ENCODE data around the gene KIF20A. TPM values are rescaled to one million over a fixed set of nuclear protein-coding genes. Genes with fewer than 3 reads are reported as not detected.

KIF20A gene
- total and polyA plus RNA-seq, 5 donors, result 0.18 to 1.7 (median 1.0) TPM; not detected in 1

DNA sequence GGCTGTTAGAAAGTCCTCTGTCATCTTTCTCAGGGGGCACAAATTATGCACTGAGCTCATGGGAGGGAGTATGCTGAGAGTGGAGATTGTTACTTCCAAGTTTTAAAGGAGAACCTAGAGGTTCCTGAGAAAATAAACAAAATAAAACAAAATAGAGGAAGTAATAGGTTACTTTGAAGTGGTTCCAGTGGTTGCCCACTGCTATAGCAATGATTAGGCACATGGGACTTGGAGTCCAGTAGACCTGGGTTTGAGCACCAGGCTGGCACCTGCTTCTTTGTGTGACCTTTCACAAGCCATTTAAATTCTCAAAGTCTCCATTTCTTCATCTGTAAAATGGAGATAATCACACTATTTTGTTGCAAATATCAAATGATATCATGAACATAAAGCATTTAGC is 48.0 kb downstream of the KIF20A start:
- intact Hi-C loops (cut with DNase I), result loop anchor here in 2 of 4 donors (10.0 kb wide), 3 partner anchors 48 to 188 kb away; partner anchors contain the start of gene GFRA3 (in 1 of the 2)
- Histone ChIP-seq H3K9me3 (ENCODE audit: control insufficient read depth, low read length) (no peaks in the 10 kb centered on the region), H3K27ac (ENCODE audit: low read length) (no peak overlapping the region), H3K27me3 (ENCODE audit: control insufficient read depth, insufficient read depth) (no peaks in the 10 kb centered on the region), H3K4me3 (ENCODE audit: low read length) (no peak overlapping the region), H3K4me1 (ENCODE audit: control insufficient read depth, insufficient read depth, low read length) (peaks cover 3% of the 10 kb centered on the region)
- ATAC-seq, result no peak
- no peak for DNase-seq

DNA sequence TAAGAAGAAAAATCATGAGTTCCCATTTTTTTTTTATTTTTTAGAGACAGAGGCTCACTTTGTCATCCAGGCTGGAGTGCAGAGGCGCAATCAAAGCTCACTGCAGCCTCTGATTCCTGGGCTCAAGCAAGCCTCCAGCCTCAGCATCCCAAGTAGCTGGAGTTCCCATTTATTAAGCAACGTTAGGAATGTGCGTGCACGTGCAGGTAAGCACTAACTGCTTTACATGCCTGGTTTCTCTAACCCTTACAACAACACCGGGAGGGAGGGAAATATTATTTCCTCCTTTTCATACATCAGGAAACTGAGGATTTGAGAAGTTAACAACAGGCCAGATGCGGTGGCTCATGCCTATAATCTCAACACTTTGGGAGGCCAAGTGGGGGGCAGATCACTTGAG is 50.5 kb downstream of the KIF20A start:
- Histone ChIP-seq H3K27ac (ENCODE audit: low read length) (no peak overlapping the region), H3K4me1 (ENCODE audit: control insufficient read depth, insufficient read depth, low read length) (peaks cover 3% of the 10 kb centered on the region), H3K9me3 (ENCODE audit: control insufficient read depth, low read length) (no peaks in the 10 kb centered on the region), H3K4me3 (ENCODE audit: low read length) (no peak overlapping the region), H3K27me3 (ENCODE audit: control insufficient read depth, insufficient read depth) (no peaks in the 10 kb centered on the region)
- intact Hi-C loops (cut with DNase I), result loop anchor here in 2 of 4 donors (10.0 kb wide), 3 partner anchors 45 to 185 kb away; partner anchors contain the start of gene GFRA3 (in 1 of the 2)
- DNase-seq (no peak), ATAC-seq (no peak)
- WGBS, result 61% methylated on average over 6 of the region's 6 CpGs

DNA sequence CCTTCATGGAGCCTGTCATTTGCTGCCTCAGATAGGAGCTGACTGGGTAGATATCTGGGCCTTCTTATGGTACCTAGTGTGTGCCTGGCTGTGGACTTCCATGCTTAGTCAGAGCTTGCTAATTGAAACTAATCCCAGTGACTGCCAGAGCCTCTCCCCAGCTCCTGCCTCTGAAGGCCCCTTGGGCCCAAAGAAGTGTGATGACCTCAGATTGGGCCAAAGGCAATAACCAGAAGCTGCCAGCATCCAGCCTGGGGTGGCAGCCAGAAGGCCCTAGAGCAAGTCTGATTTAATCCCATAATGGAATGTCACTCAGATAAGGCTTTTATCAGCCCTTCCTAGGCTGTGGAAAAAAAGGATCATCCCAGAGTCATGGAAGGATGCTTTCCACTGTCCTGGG is 51.3 kb downstream of the KIF20A start:
- peaks cover 3% of the 10 kb centered on the region for H3K4me1 ChIP-seq (ENCODE audit: control insufficient read depth, insufficient read depth, low read length)
- intact Hi-C loops (cut with DNase I), result no loop called here
- ATAC-seq, result peak; percentile 95 to 97
- H3K9me3 ChIP-seq (ENCODE audit: control insufficient read depth, low read length), result no peaks in the 10 kb centered on the region
- peak; percentile 78 to 91 (median 87) for DNase-seq
- peak overlapping the region; percentile 56 for H3K27ac ChIP-seq (ENCODE audit: low read length)
- no peaks in the 10 kb centered on the region for H3K27me3 ChIP-seq (ENCODE audit: control insufficient read depth, insufficient read depth)
- H3K4me3 ChIP-seq (ENCODE audit: low read length), result no peak overlapping the region

DNA sequence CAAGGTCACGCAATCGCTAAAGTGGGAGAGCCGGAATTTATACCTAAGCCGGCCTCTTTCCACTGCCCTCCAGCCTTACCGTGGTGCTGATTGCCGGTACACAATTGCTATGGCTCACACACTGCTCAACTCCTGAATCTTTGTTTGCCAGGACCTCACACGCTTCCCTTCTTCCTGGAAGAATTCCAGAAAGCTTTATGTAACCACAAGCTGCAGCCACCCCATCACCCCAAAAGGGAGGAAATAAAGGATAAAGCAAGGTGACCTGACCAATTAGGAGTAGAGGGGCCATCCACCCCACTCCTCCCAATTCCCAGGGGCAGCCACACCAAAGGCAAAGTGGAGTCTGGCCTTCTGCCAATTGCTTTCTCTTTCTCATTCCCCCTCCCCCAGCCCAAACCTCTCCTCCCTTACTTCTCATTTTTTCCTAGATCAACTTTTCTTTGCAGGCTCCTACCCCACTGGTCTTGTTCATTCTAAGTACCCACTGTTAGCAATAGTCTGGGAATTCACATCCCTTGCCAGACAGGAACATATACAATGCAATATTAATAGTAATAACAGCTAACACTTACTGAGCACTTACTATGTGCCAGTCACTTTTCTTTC is 52.2 kb downstream of the KIF20A start:
- Histone ChIP-seq H3K9me3 (ENCODE audit: control insufficient read depth, low read length) (no peaks in the 10 kb centered on the region), H3K27ac (ENCODE audit: low read length) (peak overlapping the region; percentile 14), H3K4me1 (ENCODE audit: control insufficient read depth, insufficient read depth, low read length) (peaks cover 3% of the 10 kb centered on the region), H3K4me3 (ENCODE audit: low read length) (no peak overlapping the region), H3K27me3 (ENCODE audit: control insufficient read depth, insufficient read depth) (no peaks in the 10 kb centered on the region)
- intact Hi-C loops (cut with DNase I), result no loop called here
- 39% methylated on average over 7 of the region's 7 CpGs for WGBS
- DNase-seq (no peak), ATAC-seq (peak; percentile 60 to 75)

DNA sequence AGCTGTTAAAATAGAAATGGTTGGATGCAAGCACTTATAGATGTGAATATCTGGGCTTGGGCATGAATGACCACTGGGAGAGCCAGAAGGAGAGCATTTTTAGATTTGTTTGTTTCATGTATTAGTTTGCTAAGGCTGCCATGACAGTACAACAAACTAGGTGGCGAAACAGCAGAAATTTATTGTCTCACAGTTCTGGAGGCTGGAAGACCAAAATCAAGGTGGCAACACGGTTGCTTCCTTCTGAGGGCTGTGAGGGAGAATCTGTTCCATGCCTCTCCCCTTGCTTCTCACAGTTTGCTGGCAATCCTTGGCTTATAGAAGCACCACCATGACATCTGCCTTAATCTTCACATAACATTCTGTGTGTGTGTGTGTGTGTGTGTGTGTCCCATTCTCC is 54.4 kb downstream of the KIF20A start:
- no peaks in the 10 kb centered on the region for H3K27me3 ChIP-seq (ENCODE audit: control insufficient read depth, insufficient read depth)
- H3K9me3 ChIP-seq (ENCODE audit: control insufficient read depth, low read length), result no peaks in the 10 kb centered on the region
- no peak for ATAC-seq
- 78% methylated on average over 2 of the region's 2 CpGs for WGBS
- H3K27ac ChIP-seq (ENCODE audit: low read length), result no peak overlapping the region
- DNase-seq, result no peak
- intact Hi-C loops (cut with DNase I), result no loop called here
- peaks cover 3% of the 10 kb centered on the region for H3K4me1 ChIP-seq (ENCODE audit: control insufficient read depth, insufficient read depth, low read length)
- no peak overlapping the region for H3K4me3 ChIP-seq (ENCODE audit: low read length)

DNA sequence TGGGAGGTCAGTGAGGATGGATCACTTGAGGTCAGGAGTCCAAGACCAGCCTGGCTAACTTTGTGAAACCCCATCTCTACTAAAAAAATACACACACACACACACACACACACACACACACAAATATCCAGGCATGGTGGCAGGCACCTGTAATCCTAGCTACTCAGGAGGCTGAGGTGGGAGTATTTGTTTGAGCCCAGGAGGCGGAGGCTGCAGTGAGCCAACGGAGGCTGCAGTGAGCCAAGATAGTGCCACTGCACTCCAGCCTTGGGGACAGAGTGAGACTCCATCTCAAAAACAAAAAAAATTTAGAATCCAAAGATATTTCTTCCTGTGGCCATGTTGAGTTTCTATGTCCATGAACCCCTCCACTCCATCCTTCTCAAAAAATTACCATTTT is 55.7 kb downstream of the KIF20A start:
- Histone ChIP-seq H3K27me3 (ENCODE audit: control insufficient read depth, insufficient read depth) (no peaks in the 10 kb centered on the region), H3K4me1 (ENCODE audit: control insufficient read depth, insufficient read depth, low read length) (peaks cover 3% of the 10 kb centered on the region), H3K4me3 (ENCODE audit: low read length) (no peak overlapping the region), H3K9me3 (ENCODE audit: control insufficient read depth, low read length) (no peaks in the 10 kb centered on the region), H3K27ac (ENCODE audit: low read length) (no peak overlapping the region)
- no peak for DNase-seq
- no peak for ATAC-seq
- WGBS, result 82% methylated on average over 2 of the region's 2 CpGs
- intact Hi-C loops (cut with DNase I), result no loop called here

Other genes starting within 250 kb of the KIF20A start
- gene FAM13B, start 146.0 kb upstream of the KIF20A start, total RNA-seq, result 10 to 100 TPM; 34.9 to 71.6 (median 55.2) TPM
- 11.2 TPM for gene FAM13B, start 146.0 kb upstream of the KIF20A start, polyA plus RNA-seq
- gene WNT8A, start 95.1 kb upstream of the KIF20A start, total RNA-seq, result not detected
- not detected for gene WNT8A, start 95.1 kb upstream of the KIF20A start, polyA plus RNA-seq
- 1 to 10 TPM; 5.0 to 6.8 (median 6.1) TPM for gene NME5, start 39.7 kb upstream of the KIF20A start, total RNA-seq
- 6.1 TPM for gene NME5, start 39.7 kb upstream of the KIF20A start, polyA plus RNA-seq
- gene BRD8, start 482 bp upstream of the KIF20A start, total RNA-seq, result 10 to 100 TPM; 22.2 to 38.7 (median 31.6) TPM
- gene BRD8, start 482 bp upstream of the KIF20A start, polyA plus RNA-seq, result 23.5 TPM
- gene CDC23, start 34.2 kb downstream of the KIF20A start, total RNA-seq, result 10 to 100 TPM; 15.4 to 17.9 (median 17.4) TPM
- 13.3 TPM for gene CDC23, start 34.2 kb downstream of the KIF20A start, polyA plus RNA-seq
- gene GFRA3, start 95.5 kb downstream of the KIF20A start, total RNA-seq, result 1 to 10 TPM; 1.0 to 1.9 (median 1.5) TPM
- gene GFRA3, start 95.5 kb downstream of the KIF20A start, polyA plus RNA-seq, result 2.5 TPM
- under 1 TPM in 2 of 4 donors, not detected in 2; 0.26 to 0.29 TPM for gene CDC25C, start 152.7 kb downstream of the KIF20A start, total RNA-seq
- not detected for gene CDC25C, start 152.7 kb downstream of the KIF20A start, polyA plus RNA-seq
- gene FAM53C, start 159.2 kb downstream of the KIF20A start, total RNA-seq, result 10 to 100 TPM; 20.2 to 25.0 (median 22.8) TPM
- gene FAM53C, start 159.2 kb downstream of the KIF20A start, polyA plus RNA-seq, result 16.9 TPM
- gene KDM3B, start 173.6 kb downstream of the KIF20A start, total RNA-seq, result 10 to 100 TPM; 44.9 to 56.3 (median 47.5) TPM
- 22.8 TPM for gene KDM3B, start 173.6 kb downstream of the KIF20A start, polyA plus RNA-seq

Measured in right cardiac atrium (tissue), 5 donors.